HG02763 (cell line): ENCODE results near the gene SERPINB5.

Experiments used
- ATAC-seq: cut with Tn5 transposase; IDR thresholded peaks from one replicate; pipeline ENCODE4 v1.9.1; 2021; ENCODE audit warnings: mild to moderate bottlenecking, moderate library complexity; ENCODE audit not compliant: unreplicated experiment

SERPINB5 gene

DNA sequence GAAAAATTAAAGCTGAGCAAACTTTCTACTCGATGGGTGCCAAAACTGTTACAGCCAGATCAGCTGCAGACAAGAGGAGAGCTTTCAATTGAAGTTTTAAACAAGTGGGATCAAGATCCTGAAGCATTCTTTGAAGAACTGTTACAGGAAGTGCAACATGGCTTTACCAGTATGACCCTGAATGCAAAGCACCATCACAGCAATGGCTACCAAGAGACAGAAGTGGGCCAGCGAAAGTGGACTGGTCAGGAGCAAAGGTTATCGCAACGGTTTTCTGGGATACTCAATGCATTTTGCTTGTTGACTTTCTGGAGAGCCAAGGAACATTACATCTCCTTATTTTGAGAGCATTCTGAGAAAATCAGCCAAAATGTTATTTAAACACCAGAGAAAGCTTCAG, 9.1 kb upstream of the SERPINB5 start:
- no peak for ATAC-seq

DNA sequence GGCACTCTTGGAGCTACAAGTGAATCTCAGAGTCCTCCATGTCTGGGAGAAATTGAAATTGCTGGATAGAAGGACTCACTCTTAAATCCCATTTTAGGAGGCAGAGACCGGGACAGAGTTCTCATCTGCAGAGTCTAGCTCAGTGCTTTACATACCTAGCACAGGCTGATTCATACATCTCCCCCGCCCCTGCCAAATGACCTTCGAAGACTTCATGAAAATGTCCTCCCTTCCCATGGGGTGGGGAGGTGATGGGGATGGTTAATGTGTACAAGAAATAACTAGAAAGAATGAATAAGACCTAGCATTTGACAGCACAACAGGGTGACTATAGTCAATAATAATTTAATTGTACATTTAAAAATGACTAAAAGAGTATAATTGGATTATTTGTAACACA, 8.2 kb upstream of the SERPINB5 start:
- no peak for ATAC-seq

DNA sequence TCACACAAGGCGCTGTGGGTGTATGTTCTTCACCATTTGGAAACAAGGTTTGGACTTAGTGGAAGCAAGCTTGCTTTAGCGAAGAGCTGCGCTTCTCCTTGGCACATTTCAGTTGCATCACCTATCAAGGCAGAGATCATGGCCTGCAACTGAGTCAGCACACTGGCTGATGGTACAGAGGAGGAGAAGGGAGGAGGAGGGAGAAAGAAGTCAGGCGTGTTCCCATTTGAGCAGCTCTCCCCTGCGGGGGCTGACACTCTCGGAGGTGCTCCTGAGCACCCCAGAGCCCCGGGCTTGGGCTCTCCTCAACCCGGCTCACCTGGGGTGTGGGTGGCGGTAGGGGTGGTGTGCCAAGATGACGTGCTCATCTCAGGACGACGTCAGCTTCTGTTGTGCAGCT, 6.0 kb upstream of the SERPINB5 start:
- no peak for ATAC-seq

DNA sequence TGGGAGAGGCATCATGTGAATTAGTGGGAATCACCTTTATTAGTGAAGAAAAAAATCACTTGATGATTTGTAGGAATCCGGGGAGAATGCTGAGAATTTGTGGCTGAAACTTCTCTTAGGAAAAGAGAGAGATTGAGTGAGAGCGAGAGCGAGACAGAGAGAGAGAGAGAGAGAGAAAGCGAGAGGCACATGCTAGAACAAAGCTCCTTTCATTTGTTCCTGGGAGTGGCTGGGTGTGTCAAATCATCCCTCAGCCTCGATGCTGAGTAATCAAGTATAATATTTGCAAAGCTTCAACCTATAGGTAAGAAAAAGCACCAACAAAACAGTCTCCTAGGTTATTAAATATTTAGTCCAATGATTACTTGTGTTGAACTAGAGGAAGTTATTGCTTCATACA, 4.4 kb upstream of the SERPINB5 start:
- no peak for ATAC-seq

DNA sequence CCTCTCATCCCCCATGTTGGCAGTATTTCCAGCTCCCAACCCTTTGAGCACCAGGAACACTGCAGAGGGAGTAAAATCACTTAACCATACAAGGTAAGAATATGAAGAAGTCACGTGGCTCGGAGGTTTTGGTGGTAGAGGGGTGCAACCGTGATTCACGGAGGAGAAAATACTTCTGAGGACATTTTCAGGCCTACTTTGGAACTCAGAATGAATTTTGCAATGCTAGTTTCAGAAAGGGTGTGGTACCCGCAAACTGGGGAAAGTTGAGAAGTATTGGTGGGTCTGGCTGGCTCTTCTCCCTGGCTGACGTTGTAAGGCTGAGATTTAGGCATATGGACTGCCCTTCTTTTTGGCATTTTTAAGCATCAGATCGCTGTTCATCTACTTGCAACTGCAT, 442 bp downstream of the SERPINB5 start:
- ATAC-seq, result no peak

DNA sequence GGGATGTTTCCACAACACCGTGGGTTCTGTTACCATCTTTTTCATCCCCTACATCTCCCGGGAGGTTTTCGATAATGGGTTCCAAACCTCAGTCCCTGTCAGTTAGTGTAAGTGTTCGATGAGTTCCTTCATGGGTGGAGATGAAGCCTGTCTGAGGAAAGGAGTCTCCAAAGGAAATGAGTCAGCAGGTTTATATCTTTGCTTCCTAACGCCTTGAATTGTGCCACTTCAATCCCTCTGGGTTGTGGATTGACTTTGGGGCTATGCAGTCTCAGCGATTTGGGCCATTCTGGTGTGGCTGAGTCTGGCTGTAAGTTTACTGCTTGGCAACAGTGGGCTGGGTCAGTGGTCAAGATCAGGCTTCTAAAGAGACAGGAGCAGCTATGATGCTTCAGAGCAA, 1.2 kb downstream of the SERPINB5 start:
- ATAC-seq, result no peak

DNA sequence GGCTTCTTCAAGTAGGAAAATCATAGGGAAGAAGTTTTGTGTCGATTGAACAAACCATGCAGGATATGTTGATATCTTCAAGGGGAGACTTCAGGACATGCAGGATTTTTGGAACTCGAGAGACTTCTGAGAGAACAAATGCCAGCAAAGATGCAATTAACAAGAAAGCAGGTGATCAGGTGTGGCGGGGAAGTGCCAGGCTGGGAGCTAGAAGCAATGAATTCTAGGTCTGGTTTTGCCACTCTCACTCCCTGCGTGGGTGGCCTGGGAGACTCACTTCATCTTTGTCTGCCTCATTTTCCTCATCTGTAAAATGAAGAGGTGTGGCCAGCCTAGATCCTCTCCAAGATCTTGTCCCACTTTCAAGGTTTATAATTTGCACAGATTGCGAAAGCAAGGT, 3.1 kb downstream of the SERPINB5 start:
- ATAC-seq, result no peak

DNA sequence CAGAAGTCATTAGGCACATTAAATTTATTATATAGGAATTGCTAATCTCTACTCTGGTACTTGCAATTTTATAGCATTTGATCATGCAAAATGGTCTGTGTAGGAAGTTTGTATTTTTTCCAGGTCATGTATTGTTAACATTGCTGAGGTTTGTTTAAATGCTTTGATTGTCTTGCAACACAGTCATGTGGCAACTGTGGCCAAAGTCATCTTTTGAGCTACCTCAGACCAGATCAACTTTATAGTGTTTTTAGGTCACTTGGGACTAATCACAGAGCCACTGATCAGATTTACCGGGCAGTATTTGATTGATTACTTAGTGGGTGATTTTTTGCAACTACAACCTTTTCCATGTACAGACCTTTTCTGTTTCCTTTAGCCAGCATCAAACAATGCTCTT, 3.7 kb downstream of the SERPINB5 start:
- no peak for ATAC-seq

DNA sequence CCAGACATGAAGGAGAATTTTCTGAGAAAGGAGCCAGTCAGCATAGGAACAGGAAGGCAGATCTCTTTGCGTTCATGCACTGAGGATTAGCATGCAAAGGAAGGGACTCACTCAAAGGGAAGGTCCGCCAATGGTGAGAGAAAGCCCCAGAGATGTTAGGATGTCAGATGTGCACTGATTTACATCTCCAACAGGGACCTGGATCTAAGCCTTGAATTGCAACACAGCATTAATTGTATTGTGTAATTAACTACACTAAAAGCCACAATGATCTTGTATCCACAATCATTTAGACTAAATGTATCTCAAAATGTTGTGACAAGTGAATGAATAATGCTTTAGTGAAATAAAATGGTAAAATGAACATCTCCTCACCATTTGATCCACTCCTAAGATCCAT, 4.2 kb downstream of the SERPINB5 start:
- no peak for ATAC-seq

DNA sequence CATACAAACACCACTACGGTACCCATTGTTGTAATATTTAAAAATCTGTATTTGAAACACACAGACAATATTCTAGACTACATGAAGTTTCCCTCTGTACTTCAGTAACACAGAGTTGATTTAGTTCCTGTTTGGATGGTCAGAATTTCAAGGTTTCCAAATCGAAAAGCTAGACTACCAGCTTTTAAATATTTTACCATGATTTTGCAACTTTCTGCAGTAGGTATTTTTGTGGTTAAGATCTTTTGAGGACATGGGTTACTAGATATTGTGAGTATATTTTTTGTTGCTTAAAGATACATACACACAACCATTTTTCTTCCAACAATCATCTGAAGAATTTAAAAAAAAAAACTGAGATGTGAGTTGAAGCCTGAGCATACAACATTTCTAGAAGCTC, 10.9 kb downstream of the SERPINB5 start:
- no peak for ATAC-seq

DNA sequence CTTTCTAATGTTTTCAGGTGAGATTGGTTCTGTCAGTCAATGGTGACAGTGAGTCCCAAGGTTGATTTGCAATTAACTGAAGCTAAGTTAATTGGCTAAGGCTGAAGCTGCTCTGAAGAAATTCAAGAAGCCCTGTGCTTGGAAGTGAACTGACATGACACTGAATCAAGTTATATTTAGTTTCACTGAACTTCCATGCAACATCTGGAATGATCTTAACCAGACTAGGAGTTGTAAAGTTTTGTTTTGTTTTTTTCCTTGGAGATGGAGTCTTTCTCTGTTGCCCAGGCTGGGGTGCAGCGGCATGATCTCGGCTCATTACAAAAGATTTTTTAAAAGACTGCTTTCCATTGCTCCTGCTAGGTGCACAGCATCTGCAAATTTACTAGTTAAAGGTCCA, 11.4 kb downstream of the SERPINB5 start:
- ATAC-seq, result no peak

DNA sequence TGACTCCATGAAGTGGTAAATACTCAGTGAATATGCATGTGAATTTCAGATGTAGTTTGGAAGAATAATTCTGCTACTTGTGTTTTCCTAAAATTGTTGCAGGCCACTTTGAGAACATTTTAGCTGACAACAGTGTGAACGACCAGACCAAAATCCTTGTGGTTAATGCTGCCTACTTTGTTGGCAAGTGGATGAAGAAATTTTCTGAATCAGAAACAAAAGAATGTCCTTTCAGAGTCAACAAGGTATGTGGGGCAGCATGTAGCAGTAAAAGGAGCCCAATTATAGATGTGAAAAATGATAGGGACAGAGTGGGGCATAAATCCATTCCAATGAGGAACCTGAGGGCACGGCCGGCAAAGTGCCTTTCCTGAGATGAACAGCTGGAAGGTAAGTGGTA, 16.1 kb downstream of the SERPINB5 start:
- no peak for ATAC-seq

DNA sequence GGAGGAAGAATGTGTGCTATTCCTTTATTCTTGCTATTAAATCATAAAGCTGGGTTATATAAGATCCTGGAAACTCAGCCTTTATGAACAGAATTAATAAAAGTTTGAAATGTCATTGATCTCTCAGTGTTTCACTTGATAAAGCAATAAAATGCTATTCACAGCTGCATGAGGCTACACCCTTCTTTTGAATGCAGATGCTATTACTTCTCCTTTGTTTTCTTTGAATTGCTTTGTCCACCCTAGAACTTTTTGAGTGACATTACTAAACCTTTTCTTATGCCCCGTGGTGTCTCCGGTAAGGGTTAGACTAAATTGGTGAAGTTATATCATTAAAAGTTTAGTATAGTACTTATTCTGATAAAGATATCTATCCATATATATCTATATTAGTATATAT, 18.9 kb downstream of the SERPINB5 start:
- ATAC-seq, result no peak

DNA sequence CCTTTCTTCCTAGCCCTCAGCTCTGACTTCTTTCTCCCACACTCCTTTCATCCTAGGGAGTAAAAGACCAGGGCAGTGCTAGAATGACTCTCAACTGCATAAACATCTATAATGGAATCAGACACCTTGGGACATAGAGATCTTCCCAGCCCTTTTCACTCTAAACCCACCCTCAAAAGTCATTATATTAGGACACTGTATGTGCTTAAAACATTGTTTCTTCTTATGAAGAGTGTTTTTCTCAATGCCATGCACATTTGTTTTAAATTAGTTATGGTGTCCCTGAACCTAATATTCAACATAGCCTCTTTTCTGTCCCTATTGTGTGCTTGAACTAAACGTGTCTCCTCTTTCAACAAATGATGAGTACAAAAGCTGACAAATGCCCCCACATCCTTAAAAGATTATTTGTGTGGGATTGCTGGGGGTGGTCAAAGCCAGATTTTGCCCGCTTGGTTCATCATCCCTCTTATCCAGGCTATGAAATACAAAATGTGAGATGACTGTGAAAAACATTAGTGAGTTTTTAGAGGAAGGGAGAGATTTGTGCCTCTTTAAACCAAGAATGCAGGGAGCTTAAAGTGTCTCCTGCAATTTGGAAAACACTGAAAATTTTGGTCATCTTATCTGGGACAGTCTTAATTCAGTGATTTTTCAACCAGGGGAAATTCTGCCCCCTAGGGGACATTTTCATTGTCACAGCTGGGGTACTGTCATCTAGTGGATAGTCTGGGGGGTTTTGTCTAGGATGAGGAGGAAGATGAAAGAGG, 29.0 kb downstream of the SERPINB5 start:
- no peak for ATAC-seq

DNA sequence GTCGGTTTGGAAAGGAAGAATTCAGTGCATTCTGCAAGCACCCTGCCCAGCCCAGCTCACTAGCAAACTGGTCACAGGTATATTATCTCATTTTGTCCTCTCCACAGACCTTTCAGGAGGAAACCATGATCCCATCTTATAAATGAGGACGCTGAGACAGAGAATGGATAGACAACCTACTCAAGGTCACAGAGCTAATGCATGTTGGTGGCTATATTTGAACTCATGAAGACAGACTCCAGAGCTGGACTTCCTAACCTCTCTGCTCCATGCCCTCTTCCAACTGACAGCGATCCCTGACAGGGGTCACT, 29.5 kb downstream of the SERPINB5 start:
- no peak for ATAC-seq

DNA sequence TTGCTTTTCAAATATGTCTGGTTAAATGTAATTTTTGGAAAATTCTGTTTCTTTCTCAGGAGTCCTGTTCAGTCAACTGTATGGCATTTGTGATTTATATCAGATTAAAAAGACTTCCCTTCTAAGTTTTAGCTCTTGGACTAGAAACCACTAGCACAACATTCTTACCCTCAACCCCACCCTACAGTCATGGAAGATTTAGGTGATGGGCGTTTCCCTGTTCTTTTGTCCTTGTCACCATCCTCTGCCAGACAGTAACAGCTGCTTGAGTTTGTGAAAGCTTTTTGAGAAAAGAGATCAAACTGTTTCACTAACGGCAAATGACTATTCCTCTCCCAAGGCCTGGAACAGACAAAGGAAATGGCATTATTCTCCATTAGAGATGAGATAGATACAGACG, 31.8 kb downstream of the SERPINB5 start:
- no peak for ATAC-seq

DNA sequence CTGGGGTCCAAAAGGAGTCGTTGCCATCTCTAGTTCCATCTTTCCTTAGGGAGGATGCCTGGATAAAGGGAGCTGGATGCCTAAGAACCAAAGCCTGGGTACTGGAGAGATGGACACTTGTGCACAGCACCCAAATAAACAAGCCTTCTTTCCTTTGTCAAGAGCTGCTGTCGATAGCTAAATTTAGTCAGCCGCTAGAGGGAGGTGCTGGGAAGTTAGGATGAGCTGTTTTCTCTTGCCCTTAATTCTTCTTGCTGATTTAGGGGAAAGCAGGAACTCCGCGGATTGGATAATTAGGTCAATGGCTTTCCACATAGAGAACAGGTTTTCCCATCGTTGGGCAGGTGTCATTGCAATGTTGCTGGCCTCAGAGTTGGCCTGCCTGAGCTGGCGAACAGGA, 34.5 kb downstream of the SERPINB5 start:
- no peak for ATAC-seq

DNA sequence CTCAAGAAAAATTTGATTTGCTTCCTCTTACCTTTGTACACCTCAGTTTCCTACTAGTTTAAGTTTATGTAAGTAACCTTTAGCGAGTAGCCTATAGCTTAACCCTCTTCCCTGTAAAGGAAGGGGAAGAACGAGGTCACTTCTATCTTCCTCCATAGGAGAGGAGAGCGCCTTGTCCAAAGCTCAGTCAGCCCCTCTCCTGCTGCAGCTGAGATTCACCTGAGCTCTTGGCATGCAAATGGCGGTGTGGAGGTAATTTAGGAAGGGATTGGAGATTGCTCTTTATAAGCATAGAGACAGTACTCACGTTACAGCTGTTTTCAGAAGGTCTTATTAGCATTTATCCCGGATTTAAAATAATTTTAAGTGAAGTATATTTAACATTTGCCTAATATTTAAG, 37.6 kb downstream of the SERPINB5 start:
- ATAC-seq, result no peak

DNA sequence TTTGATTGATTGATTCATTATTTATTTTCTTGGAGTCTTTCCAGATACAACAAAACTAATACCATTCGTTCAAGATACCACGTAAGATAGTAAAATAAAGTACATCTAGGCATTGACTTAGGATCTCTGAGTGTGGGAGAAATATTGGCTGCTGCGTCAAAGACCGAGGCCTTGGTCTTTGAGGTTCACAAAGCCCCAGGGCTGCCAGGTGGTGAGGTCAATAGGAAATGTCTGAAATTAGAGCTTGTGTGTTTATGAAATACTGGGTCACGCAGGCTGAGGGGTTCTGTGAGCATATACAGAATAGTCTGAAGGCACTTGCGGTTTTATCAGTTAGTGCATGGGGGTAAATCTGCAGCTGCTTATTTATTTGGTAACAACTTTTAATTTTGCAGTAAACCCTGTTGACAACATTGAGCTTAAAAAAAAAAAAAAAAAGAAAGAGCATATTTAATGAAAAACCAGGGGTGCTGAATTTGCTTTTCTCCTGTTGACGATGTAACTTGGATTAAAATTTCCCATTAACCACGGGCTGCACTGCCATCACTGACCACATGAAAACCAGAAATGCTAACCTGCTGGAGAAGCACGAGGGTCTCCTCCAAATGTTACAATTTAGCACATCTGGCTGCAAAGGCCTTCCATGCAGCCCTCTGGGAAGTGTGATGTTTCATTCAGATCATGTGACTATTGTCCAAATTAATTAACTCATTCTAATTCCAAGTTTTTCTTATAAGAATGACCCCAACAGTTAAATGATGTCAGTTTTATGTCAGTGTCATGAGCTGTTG, 38.3 kb downstream of the SERPINB5 start:
- ATAC-seq, result no peak

DNA sequence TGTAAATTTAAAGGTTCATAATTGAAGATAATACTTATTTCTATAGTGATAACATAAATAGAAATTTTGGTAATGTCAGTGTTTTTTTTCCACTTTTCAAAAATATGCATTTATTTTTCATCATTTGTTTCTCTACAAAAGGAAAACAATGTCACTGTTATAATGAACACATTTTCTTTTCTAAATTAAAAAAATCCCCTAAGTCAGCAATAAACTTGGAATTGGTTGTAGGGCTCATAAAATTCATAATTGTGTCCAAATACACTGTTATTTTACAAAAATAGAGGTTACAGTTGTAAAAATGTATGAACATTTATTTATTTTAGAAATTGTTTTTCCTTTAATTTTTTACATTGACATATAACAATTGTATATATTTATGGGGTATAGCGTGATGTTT, 39.0 kb downstream of the SERPINB5 start:
- ATAC-seq, result no peak

DNA sequence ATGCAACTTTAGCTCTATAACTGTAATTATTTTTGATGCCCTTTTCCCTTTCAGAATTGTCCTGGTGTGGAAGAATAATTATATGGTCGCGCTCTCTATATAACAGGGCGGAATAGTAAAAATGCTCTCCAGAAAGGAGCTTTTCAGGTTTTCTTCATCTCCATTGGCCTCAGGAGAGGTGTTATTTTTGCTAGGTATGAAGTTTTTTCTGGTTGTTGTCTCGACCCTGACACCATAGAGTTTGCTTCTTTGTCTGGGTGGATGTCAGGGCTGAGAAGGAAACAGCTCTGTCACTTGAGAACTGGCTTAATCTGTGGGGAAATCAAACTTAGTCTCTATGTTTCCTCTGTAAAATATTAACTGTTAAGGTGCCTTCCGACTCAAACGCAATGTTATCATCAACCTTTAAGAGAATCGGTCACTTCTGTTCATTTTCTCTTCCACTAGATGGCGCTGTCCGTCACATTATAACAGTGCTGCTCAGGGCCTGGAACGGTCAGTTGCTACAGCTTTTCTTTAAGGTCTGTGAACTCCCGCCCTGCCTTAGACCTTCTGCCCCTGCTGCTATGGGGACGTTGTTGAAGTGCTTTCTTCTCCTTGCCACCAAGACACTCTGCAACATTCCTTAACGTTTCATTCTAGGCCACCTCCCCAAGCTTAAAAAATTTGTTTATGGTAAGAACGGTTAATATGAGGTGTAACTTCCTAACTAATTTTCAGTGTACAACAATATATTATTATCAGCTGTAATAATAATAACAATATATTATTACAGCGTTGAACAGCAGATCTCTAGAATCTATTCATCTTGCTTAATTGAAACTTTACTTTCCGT, 41.6 kb downstream of the SERPINB5 start:
- ATAC-seq, result no peak
